ENCODE measurements around the gene RAB18.
A peak's percentile ranks its signal among the peaks of the same experiment; 100 is the strongest.
"Not testable (repeated sequence)": the region's sequence is repeated elsewhere in the genome, so short reads cannot be mapped to it uniquely, and the experiment has no call there.

RAB18 gene

GRCh38 chr10:27504007-27504807, at the start of gene RAB18:
RAB18 (plus strand) TSS chr10:27504304; CDS start chr10:27504370, 66 bp downstream.
- H3K4me1 ChIP-seq (ENCODE audit: control insufficient read depth, insufficient read depth, low read length), result no peaks in the 10 kb centered on the region; the same call in 1 of the 2 replicates
- no CpG with 5 or more reads among the region's 71 CpGs for WGBS (ENCODE audit: insufficient coverage, insufficient read length)
- H3K4me3 ChIP-seq (ENCODE audit: low read length), result peak within 1 kb of the TSS; percentile 70
- H3K36me3 ChIP-seq (ENCODE audit: control insufficient read depth, insufficient read depth, low read length), result no peaks in the 10 kb centered on the region
- H3K9me3 ChIP-seq (ENCODE audit: control insufficient read depth, insufficient read depth, low read length), result no peaks in the 10 kb centered on the region
- H3K27ac ChIP-seq (ENCODE audit: low read length), result no peak within 1 kb of the TSS
- peak; percentile 96 for DNase-seq (ENCODE audit: low read depth, low spot score)
- H3K27me3 ChIP-seq (ENCODE audit: control insufficient read depth, insufficient read depth, low read length), result no peaks in the 10 kb centered on the region

GRCh38 chr10:27454837-27455236, 49.3 kb upstream of the RAB18 start:
- Histone ChIP-seq H3K9me3 (ENCODE audit: control insufficient read depth, insufficient read depth, low read length) (no peaks in the 10 kb centered on the region), H3K27ac (ENCODE audit: low read length) (no peak overlapping the region), H3K27me3 (ENCODE audit: control insufficient read depth, insufficient read depth, low read length) (no peaks in the 10 kb centered on the region), H3K4me3 (ENCODE audit: low read length) (no peak overlapping the region), H3K36me3 (ENCODE audit: control insufficient read depth, insufficient read depth, low read length) (no peaks in the 10 kb centered on the region), H3K4me1 (ENCODE audit: control insufficient read depth, insufficient read depth, low read length) (no peaks in the 10 kb centered on the region)
- DNase-seq (ENCODE audit: low read depth, low spot score), result no peak
- WGBS (ENCODE audit: insufficient coverage, insufficient read length), result no CpG with 5 or more reads among the region's 3 CpGs

- Histone ChIP-seq H3K27ac (ENCODE audit: low read length) (no peak overlapping the region), H3K4me3 (ENCODE audit: low read length) (no peak overlapping the region), H3K9me3 (ENCODE audit: control insufficient read depth, insufficient read depth, low read length) (no peaks in the 10 kb centered on the region), H3K36me3 (ENCODE audit: control insufficient read depth, insufficient read depth, low read length) (no peaks in the 10 kb centered on the region), H3K27me3 (ENCODE audit: control insufficient read depth, insufficient read depth, low read length) (no peaks in the 10 kb centered on the region), H3K4me1 (ENCODE audit: control insufficient read depth, insufficient read depth, low read length) (no peaks in the 10 kb centered on the region)
- no CpG with 5 or more reads among the region's 3 CpGs for WGBS (ENCODE audit: insufficient coverage, insufficient read length)
- no peak for DNase-seq (ENCODE audit: low read depth, low spot score)
Measured at GRCh38 chr10:27457261-27457945, 46.7 kb upstream of the RAB18 start.

GRCh38 chr10:27457966-27458365, 46.1 kb upstream of the RAB18 start:
- no CpG with 5 or more reads among the region's 2 CpGs for WGBS (ENCODE audit: insufficient coverage, insufficient read length)
- no peak overlapping the region for H3K27ac ChIP-seq (ENCODE audit: low read length)
- no peaks in the 10 kb centered on the region for H3K4me1 ChIP-seq (ENCODE audit: control insufficient read depth, insufficient read depth, low read length)
- no peak for DNase-seq (ENCODE audit: low read depth, low spot score)
- no peaks in the 10 kb centered on the region for H3K9me3 ChIP-seq (ENCODE audit: control insufficient read depth, insufficient read depth, low read length)
- no peak overlapping the region for H3K4me3 ChIP-seq (ENCODE audit: low read length)
- no peaks in the 10 kb centered on the region for H3K27me3 ChIP-seq (ENCODE audit: control insufficient read depth, insufficient read depth, low read length)
- no peaks in the 10 kb centered on the region for H3K36me3 ChIP-seq (ENCODE audit: control insufficient read depth, insufficient read depth, low read length)

- WGBS (ENCODE audit: insufficient coverage, insufficient read length), result no CpG with 5 or more reads among the region's 1 CpG
- no peaks in the 10 kb centered on the region for H3K27me3 ChIP-seq (ENCODE audit: control insufficient read depth, insufficient read depth, low read length)
- no peak overlapping the region for H3K4me3 ChIP-seq (ENCODE audit: low read length)
- no peaks in the 10 kb centered on the region for H3K36me3 ChIP-seq (ENCODE audit: control insufficient read depth, insufficient read depth, low read length)
- DNase-seq (ENCODE audit: low read depth, low spot score), result no peak
- no peaks in the 10 kb centered on the region for H3K9me3 ChIP-seq (ENCODE audit: control insufficient read depth, insufficient read depth, low read length)
- H3K4me1 ChIP-seq (ENCODE audit: control insufficient read depth, insufficient read depth, low read length), result no peaks in the 10 kb centered on the region
- H3K27ac ChIP-seq (ENCODE audit: low read length), result no peak overlapping the region
Measured at GRCh38 chr10:27461312-27461711, 42.8 kb upstream of the RAB18 start.

GRCh38 chr10:27463961-27464360, 40.1 kb upstream of the RAB18 start:
- WGBS (ENCODE audit: insufficient coverage, insufficient read length), result no CpG with 5 or more reads among the region's 2 CpGs
- Histone ChIP-seq H3K9me3 (ENCODE audit: control insufficient read depth, insufficient read depth, low read length) (no peaks in the 10 kb centered on the region), H3K27ac (ENCODE audit: low read length) (no peak overlapping the region), H3K4me1 (ENCODE audit: control insufficient read depth, insufficient read depth, low read length) (no peaks in the 10 kb centered on the region), H3K36me3 (ENCODE audit: control insufficient read depth, insufficient read depth, low read length) (no peaks in the 10 kb centered on the region), H3K27me3 (ENCODE audit: control insufficient read depth, insufficient read depth, low read length) (no peaks in the 10 kb centered on the region), H3K4me3 (ENCODE audit: low read length) (no peak overlapping the region)
- no peak for DNase-seq (ENCODE audit: low read depth, low spot score)

GRCh38 chr10:27464993-27465392, 39.1 kb upstream of the RAB18 start:
- Histone ChIP-seq H3K36me3 (ENCODE audit: control insufficient read depth, insufficient read depth, low read length) (no peaks in the 10 kb centered on the region), H3K27me3 (ENCODE audit: control insufficient read depth, insufficient read depth, low read length) (no peaks in the 10 kb centered on the region), H3K9me3 (ENCODE audit: control insufficient read depth, insufficient read depth, low read length) (no peaks in the 10 kb centered on the region), H3K27ac (ENCODE audit: low read length) (no peak overlapping the region), H3K4me1 (ENCODE audit: control insufficient read depth, insufficient read depth, low read length) (no peaks in the 10 kb centered on the region), H3K4me3 (ENCODE audit: low read length) (no peak overlapping the region)
- no peak for DNase-seq (ENCODE audit: low read depth, low spot score)
- WGBS (ENCODE audit: insufficient coverage, insufficient read length), result no CpG with 5 or more reads among the region's 3 CpGs

GRCh38 chr10:27465596-27465995, 38.5 kb upstream of the RAB18 start:
- no CpG with 5 or more reads among the region's 9 CpGs for WGBS (ENCODE audit: insufficient coverage, insufficient read length)
- not testable (repeated sequence) for H3K27ac ChIP-seq (ENCODE audit: low read length); H3K4me1 ChIP-seq (ENCODE audit: control insufficient read depth, insufficient read depth, low read length)

GRCh38 chr10:27470885-27471284, 33.2 kb upstream of the RAB18 start:
- no peaks in the 10 kb centered on the region for H3K36me3 ChIP-seq (ENCODE audit: control insufficient read depth, insufficient read depth, low read length)
- DNase-seq (ENCODE audit: low read depth, low spot score), result peak; percentile 7
- H3K4me1 ChIP-seq (ENCODE audit: control insufficient read depth, insufficient read depth, low read length), result no peaks in the 10 kb centered on the region
- H3K27ac ChIP-seq (ENCODE audit: low read length), result no peak overlapping the region
- no CpG with 5 or more reads among the region's 5 CpGs for WGBS (ENCODE audit: insufficient coverage, insufficient read length)
- no peaks in the 10 kb centered on the region for H3K9me3 ChIP-seq (ENCODE audit: control insufficient read depth, insufficient read depth, low read length)
- no peaks in the 10 kb centered on the region for H3K27me3 ChIP-seq (ENCODE audit: control insufficient read depth, insufficient read depth, low read length)
- H3K4me3 ChIP-seq (ENCODE audit: low read length), result no peak overlapping the region

More at GRCh38 chr10:27465596-27465995, 38.5 kb upstream of the RAB18 start:
- not testable (repeated sequence) for H3K4me3 ChIP-seq (ENCODE audit: low read length); DNase-seq (ENCODE audit: low read depth, low spot score); H3K36me3 ChIP-seq (ENCODE audit: control insufficient read depth, insufficient read depth, low read length); H3K27me3 ChIP-seq (ENCODE audit: control insufficient read depth, insufficient read depth, low read length); H3K9me3 ChIP-seq (ENCODE audit: control insufficient read depth, insufficient read depth, low read length)

- WGBS (ENCODE audit: insufficient coverage, insufficient read length), result no CpG with 5 or more reads among the region's 4 CpGs
- no peak overlapping the region for H3K27ac ChIP-seq (ENCODE audit: low read length)
- DNase-seq (ENCODE audit: low read depth, low spot score), result no peak
- no peaks in the 10 kb centered on the region for H3K36me3 ChIP-seq (ENCODE audit: control insufficient read depth, insufficient read depth, low read length)
- H3K27me3 ChIP-seq (ENCODE audit: control insufficient read depth, insufficient read depth, low read length), result no peaks in the 10 kb centered on the region
- no peaks in the 10 kb centered on the region for H3K9me3 ChIP-seq (ENCODE audit: control insufficient read depth, insufficient read depth, low read length)
- H3K4me3 ChIP-seq (ENCODE audit: low read length), result no peak overlapping the region
- no peaks in the 10 kb centered on the region for H3K4me1 ChIP-seq (ENCODE audit: control insufficient read depth, insufficient read depth, low read length)
Measured at GRCh38 chr10:27474741-27475140, 29.4 kb upstream of the RAB18 start.

Measured in iPS DF 6.9 (cell line).